T-cell (primary cell): Measurements from ENCODE around the gene LINGO3. TPM values are rescaled to one million over a fixed set of nuclear protein-coding genes. Genes with fewer than 3 reads are reported as not detected.

ENCODE experiments used
- ATAC-seq, 4 experiments: fragments of 200-7000 bp in 3 of 4; fragments of 150-1000 bp in 1 of 4; cut with Tn5 transposase; replicated peaks in 1 of 4; 1 replicate in 3 of 4; 2 replicates in 1 of 4; pipeline ENCODE4 v1.10.0; 2021; ENCODE audit warnings: moderate library complexity in 3 of 4, mild to moderate bottlenecking in 2 of 4, moderate number of reproducible peaks in 1 of 4
- CTCF ChIA-PET, 2 donors: fragments of 300-600 bp; sonication (Branson Sonifier 250); formaldehyde crosslinking; loops; one replicate each; lab custom pipeline; 2022; ENCODE audit warnings: antibody characterized with exemption in 2 of 2; lab: Charles Lee
- POLR2A ChIA-PET, 2 donors: fragments of 300-600 bp; sonication (Branson Sonifier 250); formaldehyde crosslinking; loops; one replicate each; lab custom pipeline; 2022; ENCODE audit warnings: antibody characterized with exemption in 2 of 2; lab: Charles Lee
- DNase-seq, 35 experiments: peaks; one replicate each; pipeline versions ENCODE4 v3.0.0 to v3.0.0-alpha.2; 2013 to 2023
- H3K27ac ChIP-seq: one replicate; pipeline ENCODE4 v1.5.1; 2013; ENCODE audit warnings: low read length
- H3K27me3 ChIP-seq, 2 experiments: replicated peaks in 1 of 2; 1 replicate in 1 of 2; 2 replicates in 1 of 2; pipeline versions ENCODE4 v1.6.1 to v1.7.0; 2013; ENCODE audit warnings: low read length in 1 of 2, mixed read lengths in 1 of 2; ENCODE audit not compliant: control insufficient read depth in 2 of 2, insufficient read depth in 2 of 2; ENCODE audit errors: extremely low read depth in 1 of 2
- H3K36me3 ChIP-seq, 2 donors: 1 replicate in 1 of 2; 2 replicates in 1 of 2; pipeline versions ENCODE4 v1.6.1 to v1.7.0; 2013; ENCODE audit warnings: low read length in 1 of 2; ENCODE audit not compliant: control insufficient read depth in 2 of 2, insufficient read depth in 1 of 2; ENCODE audit errors: extremely low read depth in 1 of 2
- H3K4me1 ChIP-seq, 2 experiments: 1 replicate in 1 of 2; 2 replicates in 1 of 2; pipeline versions ENCODE4 v1.6.1 to v1.7.0; 2013; ENCODE audit warnings: low read length in 2 of 2, mixed read lengths in 1 of 2; ENCODE audit not compliant: insufficient read depth in 2 of 2, control insufficient read depth in 1 of 2; ENCODE audit errors: extremely low read depth in 1 of 2
- H3K4me3 ChIP-seq, 2 donors: 1 replicate in 1 of 2; 2 replicates in 1 of 2; pipeline versions ENCODE4 v1.5.1 to v1.7.0; 2013; ENCODE audit warnings: mild to moderate bottlenecking in 2 of 2, low read length in 1 of 2, moderate library complexity in 1 of 2; ENCODE audit not compliant: control insufficient read depth in 1 of 2; ENCODE audit errors: extremely low read depth in 1 of 2
- H3K9me3 ChIP-seq: 2 replicates; pipeline ENCODE4 v1.7.0; 2013
- H3K27ac Mint-ChIP-seq, 2 donors: one replicate each; pipeline ENCODE4 v1.8.0; 2020 to 2021; ENCODE audit warnings: mild to moderate bottlenecking in 2 of 2, mixed read lengths in 2 of 2
- H3K27me3 Mint-ChIP-seq, 2 donors: one replicate each; pipeline ENCODE4 v1.8.0; 2021 to 2022; ENCODE audit warnings: mixed read lengths in 2 of 2
- H3K36me3 Mint-ChIP-seq: one replicate; pipeline ENCODE4 v1.8.0; 2021; ENCODE audit warnings: mixed read lengths
- H3K4me1 Mint-ChIP-seq, 3 donors: one replicate each; pipeline ENCODE4 v1.8.0; 2020 to 2022; ENCODE audit warnings: mixed read lengths in 3 of 3, mild to moderate bottlenecking in 1 of 3
- H3K4me3 Mint-ChIP-seq, 3 donors: one replicate each; pipeline ENCODE4 v1.8.0; 2020 to 2022; ENCODE audit warnings: mild to moderate bottlenecking in 3 of 3, mixed read lengths in 3 of 3, moderate library complexity in 3 of 3
- H3K9me3 Mint-ChIP-seq, 3 donors: one replicate each; pipeline ENCODE4 v1.8.0; 2020 to 2022; ENCODE audit warnings: mixed read lengths in 3 of 3
- WGBS: methylation state at CpG from one replicate; pipeline ENCODE4 v1.1.5; 2013; ENCODE audit warnings: missing lambda C conversion rate; ENCODE audit not compliant: insufficient coverage; 5-methylcytosine and 5-hydroxymethylcytosine counted together
- total RNA-seq, 35 experiments: library from RNA in 6 of 35; stranded (reverse) in 6 of 35; fragments of 120-200 nt in 1 of 35; gene quantifications; one replicate each; pipeline versions ENCODE4 v1.2.1 to v1.2.4 and lab custom pipeline; 2013 to 2026

LINGO3 gene
- total RNA-seq, 5 donors from 2014 or later (not counting 1 experiment from before 2014, with no cell fraction given) = 0.23 to 1.7 (median 0.99) TPM

DNA sequence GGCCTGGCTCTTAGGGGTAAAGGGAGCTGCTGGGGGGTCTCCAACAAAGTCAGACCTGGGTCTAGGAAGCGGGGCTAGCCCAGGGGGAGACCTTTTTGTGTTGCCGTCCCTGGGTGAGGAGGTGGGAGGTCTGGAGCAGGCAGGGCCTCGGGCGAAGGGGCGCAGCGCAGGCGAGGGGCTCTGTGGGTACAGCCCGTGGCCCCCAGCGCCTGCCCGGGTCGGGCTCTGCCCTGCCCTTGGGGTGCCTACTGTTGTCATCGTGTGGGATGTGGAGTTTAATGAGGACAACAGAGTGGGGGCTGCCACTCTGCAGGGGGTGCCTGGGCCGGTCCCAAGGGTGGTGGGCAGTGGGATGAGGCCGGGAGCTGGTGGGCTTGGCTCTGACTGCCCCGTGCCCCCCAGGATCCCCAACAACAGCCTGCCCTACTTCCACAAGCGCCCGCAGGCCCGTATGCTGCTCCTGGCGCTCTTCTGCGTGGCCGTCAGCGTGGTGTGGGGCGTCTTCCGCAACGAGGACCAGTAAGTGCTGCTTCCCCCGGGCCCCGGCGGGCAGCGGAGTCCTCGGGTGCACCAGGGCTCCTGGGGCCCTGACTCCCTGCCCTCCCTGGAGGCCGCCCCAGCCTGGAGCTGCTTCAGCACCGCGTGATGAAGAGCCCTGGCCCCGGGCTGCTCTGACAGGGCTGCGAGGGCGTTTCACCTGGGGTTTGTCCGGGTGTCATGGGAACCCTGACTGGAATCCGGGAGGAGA lies 32.7 kb upstream of the LINGO3 start:
- POLR2A ChIA-PET = no interaction called here

DNA sequence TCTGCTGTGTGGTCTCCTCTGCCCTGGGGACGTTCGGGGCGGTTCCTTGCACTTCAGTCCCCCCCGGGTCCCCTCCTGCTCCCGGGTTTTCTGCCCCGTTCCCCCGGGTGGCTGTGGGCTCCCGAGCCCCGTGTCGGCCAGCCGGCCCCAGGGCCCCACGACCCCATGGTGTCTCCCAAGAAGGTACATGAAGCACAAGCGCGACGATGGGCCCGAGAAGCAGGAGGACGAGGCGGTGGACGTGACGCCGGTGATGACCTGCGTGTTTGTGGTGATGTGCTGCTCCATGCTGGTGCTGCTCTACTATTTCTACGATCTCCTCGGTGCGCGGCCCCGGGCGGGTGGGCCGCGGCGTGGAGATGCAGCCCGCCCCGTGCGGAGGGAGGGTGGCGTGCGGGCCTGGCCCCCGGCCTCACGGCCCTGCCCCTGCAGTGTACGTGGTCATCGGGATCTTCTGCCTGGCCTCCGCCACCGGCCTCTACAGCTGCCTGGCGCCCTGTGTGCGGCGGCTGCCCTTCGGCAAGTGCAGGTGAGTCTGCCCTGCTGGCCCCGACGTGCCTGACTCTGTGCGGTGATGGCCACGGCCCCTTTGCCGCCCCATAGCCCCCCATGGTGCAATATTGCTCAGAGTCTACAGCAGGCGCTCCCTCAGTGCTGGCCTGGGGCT lies 31.8 kb upstream of the LINGO3 start:
- DNase-seq (no peak), ATAC-seq (no peak)
- POLR2A ChIA-PET = no interaction called here
- no peak overlapping the region for H3K4me3 ChIP-seq
- 97% methylated on average over 51 of the region's 52 CpGs for WGBS
- Mint-ChIP-seq H3K9me3 (no peaks in the 10 kb centered on the region), H3K27me3 (no peaks in the 10 kb centered on the region), H3K27ac (no peak overlapping the region), H3K36me3 (peaks cover 11% of the 10 kb centered on the region), H3K4me1 (peaks cover 8 to 13% (median 12%) of the 10 kb centered on the region in 3 donors), H3K4me3 (no peak overlapping the region)
- H3K27me3 ChIP-seq = no peaks in the 10 kb centered on the region
- H3K36me3 ChIP-seq = peaks cover 14 to 21% of the 10 kb centered on the region in 2 donors
- no peak overlapping the region for H3K27ac ChIP-seq
- H3K4me1 ChIP-seq = peaks cover 0 to 1% of the 10 kb centered on the region in 2 experiments
- CTCF ChIA-PET = interaction anchor here in 1 of 2 donors (0.6 kb wide), 1 partner anchor 966 kb away, joined by 5 read pairs; no protein-coding TSS in a partner anchor
- H3K9me3 ChIP-seq = no peaks in the 10 kb centered on the region

More for the DNA sequence above, 32.7 kb upstream of the LINGO3 start:
- Mint-ChIP-seq H3K4me3 (no peak overlapping the region), H3K9me3 (no peaks in the 10 kb centered on the region), H3K27ac (no peak overlapping the region), H3K36me3 (peaks cover 10% of the 10 kb centered on the region), H3K4me1 (peaks cover 7 to 11% (median 9%) of the 10 kb centered on the region in 3 donors), H3K27me3 (no peaks in the 10 kb centered on the region)
- H3K27ac ChIP-seq = no peak overlapping the region
- H3K9me3 ChIP-seq = no peaks in the 10 kb centered on the region
- DNase-seq (no peak), ATAC-seq (no peak)
- WGBS = 90% methylated on average over 34 of the region's 38 CpGs
- no peaks in the 10 kb centered on the region for H3K27me3 ChIP-seq
- H3K4me1 ChIP-seq = no peaks in the 10 kb centered on the region
- CTCF ChIA-PET = no interaction called here
- H3K4me3 ChIP-seq = no peak overlapping the region
- H3K36me3 ChIP-seq = peaks cover 14 to 21% of the 10 kb centered on the region in 2 donors

DNA sequence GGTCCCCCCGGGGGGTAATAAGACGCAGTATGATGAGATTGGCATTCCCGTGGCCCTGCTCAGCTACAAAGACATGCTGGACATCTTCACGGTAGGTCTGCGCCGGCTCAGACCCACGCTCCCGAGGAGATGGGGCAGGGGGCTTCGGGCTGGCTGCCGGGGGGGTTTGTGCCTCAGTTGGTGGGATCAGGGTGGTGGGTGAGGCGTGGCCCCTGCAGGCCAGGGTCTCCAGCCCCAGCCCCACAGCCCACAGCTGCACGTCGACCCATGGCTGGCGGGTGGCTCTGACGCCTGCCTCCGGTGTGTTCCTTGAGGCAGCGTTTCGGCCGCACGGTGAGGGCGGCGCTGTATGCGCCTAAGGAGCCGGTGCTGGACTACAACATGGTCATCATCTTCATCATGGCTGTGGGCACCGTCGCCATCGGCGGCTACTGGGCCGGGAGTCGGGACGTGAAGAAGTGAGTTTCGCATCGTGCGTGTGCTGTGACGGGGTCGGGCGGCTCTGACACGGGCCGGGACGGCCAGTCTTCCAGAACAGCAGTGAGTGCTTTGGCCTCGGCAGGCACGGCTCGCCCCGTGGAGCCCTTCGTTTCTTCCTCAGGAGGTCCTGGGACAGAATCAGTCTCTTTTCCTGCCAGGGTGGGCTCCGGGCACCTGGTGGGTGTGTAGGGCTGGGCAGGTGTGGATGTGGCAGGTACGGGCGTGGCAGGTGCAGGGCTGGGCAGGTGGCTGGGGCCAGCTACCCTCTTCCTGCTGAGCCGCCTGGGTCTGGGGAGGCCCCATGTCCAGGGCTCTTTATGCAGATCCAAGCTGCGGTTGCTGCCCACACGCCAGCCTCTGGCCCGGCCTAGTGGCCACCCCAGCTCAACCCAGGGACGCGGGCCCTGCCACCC lies 31.0 kb upstream of the LINGO3 start:
- peaks cover 0 to 7% of the 10 kb centered on the region in 2 experiments for H3K4me1 ChIP-seq
- POLR2A ChIA-PET = no interaction called here
- H3K4me1 Mint-ChIP-seq = peaks cover 8 to 13% (median 12%) of the 10 kb centered on the region in 3 donors
- DNase-seq (no peak), ATAC-seq (no peak)
- WGBS = 98% methylated on average over 51 of the region's 54 CpGs
- H3K9me3 Mint-ChIP-seq = no peaks in the 10 kb centered on the region
- H3K27me3 ChIP-seq = no peaks in the 10 kb centered on the region
- H3K27ac Mint-ChIP-seq = no peak overlapping the region
- no peak overlapping the region for H3K4me3 Mint-ChIP-seq
- no peak overlapping the region for H3K4me3 ChIP-seq
- H3K36me3 Mint-ChIP-seq = peaks cover 11% of the 10 kb centered on the region
- H3K27ac ChIP-seq = no peak overlapping the region
- CTCF ChIA-PET = interaction anchor here in 1 of 2 donors (0.6 kb wide), 1 partner anchor 967 kb away, joined by 5 read pairs; no protein-coding TSS in a partner anchor
- H3K27me3 Mint-ChIP-seq = no peaks in the 10 kb centered on the region
- H3K36me3 ChIP-seq = peaks cover 15 to 17% of the 10 kb centered on the region in 2 donors
- H3K9me3 ChIP-seq = no peaks in the 10 kb centered on the region

DNA sequence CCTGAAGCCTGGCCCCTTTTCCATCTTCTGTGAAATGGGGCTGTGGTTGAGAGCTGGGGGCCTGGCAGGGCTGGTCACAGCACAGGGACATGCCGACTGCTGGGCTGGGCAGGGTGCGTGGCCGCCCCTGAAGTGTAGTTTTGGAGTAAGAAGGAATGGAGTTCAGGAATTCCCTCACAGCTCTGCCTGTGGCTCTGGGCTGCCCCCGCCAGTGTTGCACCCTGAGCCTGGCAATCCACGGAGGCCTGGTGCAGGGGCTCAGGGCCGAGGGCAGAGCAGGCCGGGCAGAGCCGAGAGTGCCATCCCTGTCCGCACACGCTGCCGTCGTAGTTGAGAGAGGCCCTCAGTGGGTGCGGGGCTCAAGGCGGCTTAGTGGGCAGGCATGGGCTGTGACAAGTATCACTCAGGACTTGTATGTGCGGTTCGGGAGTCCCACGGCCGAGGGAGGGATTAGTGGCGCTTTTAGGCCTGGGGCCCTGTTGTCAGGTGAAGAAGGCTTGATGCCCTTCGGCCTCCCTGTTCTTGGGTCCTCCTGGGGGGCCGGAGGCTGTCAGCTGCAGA lies 30.2 kb upstream of the LINGO3 start:
- ChIA-PET POLR2A (no interaction called here), CTCF (no interaction called here)
- H3K4me1 Mint-ChIP-seq = peaks cover 11 to 21% (median 17%) of the 10 kb centered on the region in 3 donors
- peaks cover 2 to 16% of the 10 kb centered on the region in 2 experiments for H3K4me1 ChIP-seq
- H3K36me3 ChIP-seq = peaks cover 13 to 15% of the 10 kb centered on the region in 2 donors
- no peak overlapping the region for H3K27ac Mint-ChIP-seq
- no peaks in the 10 kb centered on the region for H3K9me3 ChIP-seq
- H3K9me3 Mint-ChIP-seq = no peaks in the 10 kb centered on the region
- DNase-seq (no peak), ATAC-seq (no peak)
- H3K4me3 Mint-ChIP-seq = no peak overlapping the region
- H3K27me3 ChIP-seq = no peaks in the 10 kb centered on the region
- no peak overlapping the region for H3K27ac ChIP-seq
- no peaks in the 10 kb centered on the region for H3K27me3 Mint-ChIP-seq
- no peak overlapping the region for H3K4me3 ChIP-seq
- peaks cover 11% of the 10 kb centered on the region for H3K36me3 Mint-ChIP-seq
- 94% methylated on average over 21 of the region's 21 CpGs for WGBS

DNA sequence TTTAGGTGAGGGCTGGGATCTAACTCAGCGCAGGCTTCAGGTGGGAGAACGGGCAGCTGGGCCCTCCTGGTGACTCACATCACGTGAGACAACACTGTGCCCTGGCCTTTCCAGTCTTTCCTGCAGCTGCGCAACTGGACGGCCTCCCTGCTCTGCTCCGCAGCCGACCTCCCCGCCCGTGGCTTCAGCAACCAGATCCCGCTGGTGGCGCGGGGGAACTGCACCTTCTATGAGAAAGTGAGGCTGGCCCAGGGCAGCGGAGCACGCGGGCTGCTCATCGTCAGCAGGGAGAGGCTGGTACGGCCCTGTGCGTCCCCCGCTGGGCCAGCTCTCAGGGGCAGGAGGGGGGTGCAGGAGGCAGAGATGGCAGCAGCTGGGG lies 29.4 kb upstream of the LINGO3 start:
- Mint-ChIP-seq H3K4me1 (peaks cover 14 to 27% (median 21%) of the 10 kb centered on the region in 3 donors), H3K9me3 (no peaks in the 10 kb centered on the region), H3K27me3 (no peaks in the 10 kb centered on the region), H3K36me3 (peaks cover 11% of the 10 kb centered on the region), H3K4me3 (no peak overlapping the region), H3K27ac (no peak overlapping the region)
- Histone ChIP-seq H3K27me3 (no peaks in the 10 kb centered on the region), H3K4me1 (peaks cover 4 to 24% of the 10 kb centered on the region in 2 experiments), H3K9me3 (no peaks in the 10 kb centered on the region), H3K27ac (no peak overlapping the region), H3K36me3 (peaks cover 10 to 15% of the 10 kb centered on the region in 2 donors), H3K4me3 (no peak overlapping the region)
- DNase-seq (no peak), ATAC-seq (no peak)
- WGBS = 97% methylated on average over 15 of the region's 19 CpGs
- CTCF ChIA-PET = no interaction called here
- POLR2A ChIA-PET = no interaction called here
